Activated T-cell treated with anti-CD3 and anti-CD28 coated beads, Interleukin-2, amount 50 U/mL, for 1 hour (primary cell): Measurements from ENCODE around the gene HPRT1.

ENCODE experiments used
- DNase-seq: peaks from one replicate; pipeline ENCODE4 v3.0.0-alpha.2; 2020

The HPRT1 gene

GRCh38 chrX:134544513-134545151, 84.7 kb downstream of the HPRT1 start:
- no peak for DNase-seq

GRCh38 chrX:134545510-134545909, 85.5 kb downstream of the HPRT1 start:
- no peak for DNase-seq

- no peak for DNase-seq
These were observed 86.2 kb downstream of the HPRT1 start for GRCh38 chrX:134546187-134546586.

GRCh38 chrX:134547047-134547679, 87.2 kb downstream of the HPRT1 start:
- DNase-seq, result no peak

GRCh38 chrX:134548257-134549201, 88.6 kb downstream of the HPRT1 start:
- no peak for DNase-seq
